Ectodermal cell (in vitro differentiated cells): Measurements from ENCODE around the gene BCL11A.

Experiments used
- H3K27ac ChIP-seq: 2 replicates; pipeline ENCODE4 v1.7.0; 2013; ENCODE audit warnings: mild to moderate bottlenecking, low read depth, low read length; ENCODE audit not compliant: insufficient read depth, poor library complexity, severe bottlenecking
- H3K27me3 ChIP-seq: 2 replicates; pipeline ENCODE4 v1.7.0; 2013; ENCODE audit warnings: mild to moderate bottlenecking, low read length; ENCODE audit not compliant: insufficient read depth, control insufficient read depth, poor library complexity, severe bottlenecking
- H3K36me3 ChIP-seq: one replicate; pipeline ENCODE4 v1.7.0; 2013; ENCODE audit warnings: low read length; ENCODE audit not compliant: control insufficient read depth, insufficient read depth
- H3K4me1 ChIP-seq: one replicate; pipeline ENCODE4 v1.7.0; 2013; ENCODE audit warnings: low read length; ENCODE audit not compliant: control insufficient read depth, insufficient read depth
- H3K4me3 ChIP-seq: 2 replicates; pipeline ENCODE4 v1.7.0; 2013; ENCODE audit warnings: low read depth, low read length, control low read depth; ENCODE audit not compliant: insufficient read depth
- H3K9me3 ChIP-seq: 2 replicates; pipeline ENCODE4 v1.7.0; 2013; ENCODE audit warnings: mild to moderate bottlenecking, low read length, moderate library complexity; ENCODE audit not compliant: control insufficient read depth
- WGBS, 2 experiments: methylation state at CpG; one replicate each; pipeline ENCODE4 v1.1.7; 2013; ENCODE audit warnings: missing lambda C conversion rate in 2 of 2; 5-methylcytosine and 5-hydroxymethylcytosine counted together

BCL11A gene

GRCh38 chr2:60472041-60472440 is 81.4 kb downstream of the BCL11A start:
- Histone ChIP-seq H3K4me3 (no peak overlapping the region), H3K9me3 (no peaks in the 10 kb centered on the region), H3K27me3 (no peaks in the 10 kb centered on the region), H3K4me1 (peaks cover 10% of the 10 kb centered on the region), H3K27ac (no peak overlapping the region), H3K36me3 (no peaks in the 10 kb centered on the region)
- WGBS, 2 experiments: 90 to 91% methylated on average over 5 of the region's 5 CpGs

GRCh38 chr2:60470340-60470739 is 83.1 kb downstream of the BCL11A start:
- H3K9me3 ChIP-seq: no peaks in the 10 kb centered on the region
- peaks cover 10% of the 10 kb centered on the region for H3K4me1 ChIP-seq
- no peak overlapping the region for H3K4me3 ChIP-seq
- no peaks in the 10 kb centered on the region for H3K27me3 ChIP-seq
- 85 to 87% methylated on average over 5 of the region's 5 CpGs for WGBS, 2 experiments
- H3K36me3 ChIP-seq: no peaks in the 10 kb centered on the region
- no peak overlapping the region for H3K27ac ChIP-seq

GRCh38 chr2:60469536-60470317 is 83.7 kb downstream of the BCL11A start:
- Histone ChIP-seq H3K4me3 (no peak overlapping the region), H3K27ac (no peak overlapping the region), H3K27me3 (no peaks in the 10 kb centered on the region), H3K9me3 (no peaks in the 10 kb centered on the region), H3K4me1 (peaks cover 9% of the 10 kb centered on the region), H3K36me3 (no peaks in the 10 kb centered on the region)
- WGBS, 2 experiments: 93% methylated on average over 6 of the region's 6 CpGs

GRCh38 chr2:60468382-60469085 is 84.9 kb downstream of the BCL11A start:
- 88 to 91% methylated on average over 6 of the region's 7 CpGs for WGBS, 2 experiments
- H3K4me3 ChIP-seq: no peak overlapping the region
- peaks cover 2% of the 10 kb centered on the region for H3K4me1 ChIP-seq
- no peaks in the 10 kb centered on the region for H3K36me3 ChIP-seq
- H3K9me3 ChIP-seq: no peaks in the 10 kb centered on the region
- H3K27ac ChIP-seq: no peak overlapping the region
- H3K27me3 ChIP-seq: no peaks in the 10 kb centered on the region

GRCh38 chr2:60466161-60466702 is 87.2 kb downstream of the BCL11A start:
- Histone ChIP-seq H3K36me3 (no peaks in the 10 kb centered on the region), H3K4me1 (no peaks in the 10 kb centered on the region), H3K4me3 (no peak overlapping the region), H3K9me3 (no peaks in the 10 kb centered on the region), H3K27me3 (no peaks in the 10 kb centered on the region), H3K27ac (no peak overlapping the region)
- 69 to 72% methylated on average over 3 of the region's 3 CpGs for WGBS, 2 experiments

GRCh38 chr2:60465736-60466135 is 87.7 kb downstream of the BCL11A start:
- Histone ChIP-seq H3K36me3 (no peaks in the 10 kb centered on the region), H3K9me3 (no peaks in the 10 kb centered on the region), H3K4me1 (no peaks in the 10 kb centered on the region), H3K27ac (no peak overlapping the region), H3K27me3 (no peaks in the 10 kb centered on the region), H3K4me3 (no peak overlapping the region)
- 95% methylated on average over 3 to 4 of the region's 4 CpGs for WGBS, 2 experiments

GRCh38 chr2:60463249-60463648 is 90.2 kb downstream of the BCL11A start:
- H3K9me3 ChIP-seq: no peaks in the 10 kb centered on the region
- no peak overlapping the region for H3K4me3 ChIP-seq
- H3K36me3 ChIP-seq: no peaks in the 10 kb centered on the region
- H3K27me3 ChIP-seq: no peaks in the 10 kb centered on the region
- no peak overlapping the region for H3K27ac ChIP-seq
- 84 to 86% methylated on average over 6 of the region's 6 CpGs for WGBS, 2 experiments
- no peaks in the 10 kb centered on the region for H3K4me1 ChIP-seq

GRCh38 chr2:60461421-60462108 is 91.9 kb downstream of the BCL11A start:
- no peaks in the 10 kb centered on the region for H3K4me1 ChIP-seq
- WGBS, 2 experiments: 96% methylated on average over 47 of the region's 47 CpGs
- no peaks in the 10 kb centered on the region for H3K9me3 ChIP-seq
- H3K27me3 ChIP-seq: no peaks in the 10 kb centered on the region
- no peak overlapping the region for H3K4me3 ChIP-seq
- H3K27ac ChIP-seq: no peak overlapping the region
- no peaks in the 10 kb centered on the region for H3K36me3 ChIP-seq

- Histone ChIP-seq H3K4me3 (no peak overlapping the region), H3K9me3 (no peaks in the 10 kb centered on the region), H3K4me1 (no peaks in the 10 kb centered on the region), H3K27ac (no peak overlapping the region), H3K27me3 (no peaks in the 10 kb centered on the region), H3K36me3 (no peaks in the 10 kb centered on the region)
- 96% methylated on average over 76 of the region's 76 CpGs for whole genome bisulfite sequencing, 2 experiments
These were observed 92.7 kb downstream of the BCL11A start for GRCh38 chr2:60460577-60461420.
